Heart left ventricle (tissue), 16 donors: ENCODE measurements around the gene INTS11. TPM values are rescaled to one million over a fixed set of nuclear protein-coding genes. Genes with fewer than 3 reads are reported as not detected.

Experiments
- ATAC-seq, 4 donors: fragments of 200-7000 bp; cut with Tn5 transposase; one replicate each; pipeline ENCODE4 v1.9.1; 2020 to 2022; ENCODE audit warnings: moderate library complexity in 4 of 4, mild to moderate bottlenecking in 3 of 4, moderate number of reproducible peaks in 1 of 4
- DNase-seq, 5 donors: peaks; one replicate each; pipeline ENCODE4 v3.0.0-alpha.2; 2020
- H3K27ac ChIP-seq, 12 donors: fragments of 200-600 bp; sonication (generic) in 4 of 12; one replicate each; pipeline versions ENCODE4 v1.5.0 to v1.8.0; 2016 to 2022; ENCODE audit warnings: mild to moderate bottlenecking in 2 of 12
- H3K27me3 ChIP-seq, 9 donors: fragments of 200-600 bp; sonication (generic) in 2 of 9; one replicate each; pipeline versions ENCODE4 v1.5.1 to v1.8.0; 2016 to 2022; ENCODE audit warnings: mild to moderate bottlenecking in 3 of 9
- H3K36me3 ChIP-seq, 9 donors: fragments of 200-600 bp; sonication (generic) in 2 of 9; one replicate each; pipeline versions ENCODE4 v1.5.0 to v1.8.0; 2018 to 2022; ENCODE audit warnings: mild to moderate bottlenecking in 2 of 9
- H3K4me1 ChIP-seq, 12 donors: fragments of 200-600 bp; sonication (generic) in 4 of 12; one replicate each; pipeline versions ENCODE4 v1.5.0 to v1.8.0; 2016 to 2022; ENCODE audit warnings: mild to moderate bottlenecking in 3 of 12
- H3K4me3 ChIP-seq, 12 donors: fragments of 200-600 bp; sonication (generic) in 4 of 12; one replicate each; pipeline versions ENCODE4 v1.5.0 to v1.8.0; 2017 to 2022; ENCODE audit warnings: mild to moderate bottlenecking in 9 of 12, moderate library complexity in 4 of 12
- H3K9me3 ChIP-seq, 12 donors: fragments of 200-600 bp; sonication (generic) in 4 of 12; one replicate each; pipeline versions ENCODE4 v1.5.0 to v1.8.0; 2016 to 2022; ENCODE audit warnings: mild to moderate bottlenecking in 1 of 12
- CTCF ChIP-seq, 12 donors: fragments of 200-600 bp; sonication (generic) in 4 of 12; IDR thresholded peaks; one replicate each; pipeline versions ENCODE4 v1.5.0 to v1.8.0; 2018 to 2022; ENCODE audit warnings: antibody characterized with exemption in 12 of 12, mild to moderate bottlenecking in 5 of 12
- POLR2A ChIP-seq, 2 donors: fragments of 450-650 bp; IDR thresholded peaks; one replicate each; pipeline ENCODE4 v1.6.1; 2017; ENCODE audit warnings: antibody characterized with exemption in 2 of 2, mild to moderate bottlenecking in 2 of 2, moderate library complexity in 2 of 2
- WGBS, 4 donors: extraction: QIAGEN DNeasy Blood & Tissue Kit in 2 of 4; methylation state at CpG; one replicate each; pipeline versions ENCODE4 v1.1.5 to v1.1.7; 2013 to 2018; 5-methylcytosine and 5-hydroxymethylcytosine counted together
- intact Hi-C, 10 donors: fragments of 100-400 bp; cut with DNase I; formaldehyde crosslinking; loops; one replicate each; pipeline versions ENCODE4 v1.11.1 to v1.14.2; 2022
- polyA plus RNA-seq, 2 donors: library from polyadenylated mRNA; stranded (reverse); fragments of 200-250 nt; gene quantifications; one replicate each; pipeline ENCODE4 v1.2.3, GENCODE V29; 2013
- total RNA-seq, 9 donors: library from RNA; depleted of rRNA in 2 of 9; stranded (reverse); fragments of >200 nt in 2 of 9; fragmentation: NEBNext Ultra II Directional in 3 of 9; extraction: Animal tissue kit (Norgen Biotek cat#: 25700) in 3 of 9; gene quantifications; one replicate each; pipeline versions ENCODE4 v1.1.0 to v1.2.4, GENCODE V29; 2016 to 2023
- donor health status: ischemic (EF 13 %, LVEDD 7.1; RV severe dilation, severe dysfunction).
- donor health status: healthy with polysubstance abuse.
- donor health status: DM: no; HTN: yes; CAD: no.
- donor health status: DM: no; HTN: no; CAD: no.
- donor health status: ischemic (EF 25% LVEDD 6.9; RV normal size, moderate dysfunction).
- donor health status: ischemic (EF 25% LVEDD 5.7; RV mildly dilated, moderate dysfunction).
- donor health status: healthy.
- donor health status: DM: yes; HTN: yes; CAD: no.
- donor health status: ischemic (EF 35%, LVEDD 5.7; RV mildly dilated, moderate dysfunction).
- donor health status: nonischemic (EF 11% LVEDD 7.7; RV severe dilation, severe dysfunction).
- donor health status: DM: yes; HTN: yes; CAD: no.
- donor health status: PGD.
- donor health status: ischemic (EF 29% LVEDD 5.4; RV normal size, mild dysfunction).
- donor health status: nonischemic (EF 23%, LVEDD 6.1; RV moderate dilation, normal function).

Gene INTS11
- total and polyA plus RNA-seq, 11 donors: 46.8 to 117 (median 70.7) TPM

- H3K27me3 ChIP-seq: no peaks in the 10 kb centered on the region
- H3K4me3 ChIP-seq: peak within 1 kb of the TSS; percentile 61 to 99 (median 94)
- TF ChIP-seq CTCF (IDR thresholded peaks at IDR 0.05) (peak in 5 of 12 donors; percentile 5 to 35 (median 24)), POLR2A (IDR thresholded peaks at IDR 0.05) (peak in 1 of 2 donors; percentile 67)
- ATAC-seq (peak; percentile 95 to 98 (median 97)), DNase-seq (peak; percentile 95 to 98 (median 96))
- intact Hi-C loops: loop anchor here in 3 of 10 donors (1.0 to 5.0 kb wide), 3 partner anchors 41 to 157 kb away; partner anchors contain the start of genes B3GALT6 (in 3 of the 3), SDF4 (in 3 of the 3) and C1orf159 (in 1 of the 3)
- 0 to 1% (median 0%) methylated on average over 11 to 105 of the region's 105 CpGs for WGBS, 4 donors
- H3K4me1 ChIP-seq: peaks cover 14 to 47% (median 38%) of the 10 kb centered on the region in 12 donors
- no peaks in the 10 kb centered on the region for H3K9me3 ChIP-seq
- peaks cover 0 to 10% (median under 1%) of the 10 kb centered on the region in 9 donors for H3K36me3 ChIP-seq
- H3K27ac ChIP-seq: peak within 1 kb of the TSS; percentile 41 to 96 (median 90)
These were observed 50.8 kb downstream of the INTS11 start, which contains the start of gene UBE2J2 for GRCh38 chr1:1273512-1274298. Gene UBE2J2 (minus strand): TSS chr1:1273854. CDS start chr1:1267992, 5,862 bp downstream.

DNA sequence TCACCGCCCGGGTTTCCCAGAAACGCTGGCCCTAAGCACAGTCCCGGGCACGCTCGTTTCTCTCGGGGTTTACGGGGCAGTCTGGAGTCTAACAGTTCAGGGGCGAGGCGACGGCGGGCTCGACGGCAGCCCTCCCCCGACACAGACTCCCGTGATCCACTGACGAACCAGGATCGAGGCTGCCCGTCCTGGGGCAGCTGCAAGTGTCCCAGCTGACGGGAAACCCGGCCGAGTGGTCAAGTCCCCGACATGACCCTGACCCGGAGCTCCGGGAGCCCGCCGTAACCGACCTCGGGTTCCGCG is 51.3 kb downstream of the INTS11 start:
- TF ChIP-seq POLR2A (IDR thresholded peaks at IDR 0.05) (no peak), CTCF (IDR thresholded peaks at IDR 0.05) (no peak)
- H3K4me1 ChIP-seq: peaks cover 14 to 49% (median 38%) of the 10 kb centered on the region in 12 donors

DNA sequence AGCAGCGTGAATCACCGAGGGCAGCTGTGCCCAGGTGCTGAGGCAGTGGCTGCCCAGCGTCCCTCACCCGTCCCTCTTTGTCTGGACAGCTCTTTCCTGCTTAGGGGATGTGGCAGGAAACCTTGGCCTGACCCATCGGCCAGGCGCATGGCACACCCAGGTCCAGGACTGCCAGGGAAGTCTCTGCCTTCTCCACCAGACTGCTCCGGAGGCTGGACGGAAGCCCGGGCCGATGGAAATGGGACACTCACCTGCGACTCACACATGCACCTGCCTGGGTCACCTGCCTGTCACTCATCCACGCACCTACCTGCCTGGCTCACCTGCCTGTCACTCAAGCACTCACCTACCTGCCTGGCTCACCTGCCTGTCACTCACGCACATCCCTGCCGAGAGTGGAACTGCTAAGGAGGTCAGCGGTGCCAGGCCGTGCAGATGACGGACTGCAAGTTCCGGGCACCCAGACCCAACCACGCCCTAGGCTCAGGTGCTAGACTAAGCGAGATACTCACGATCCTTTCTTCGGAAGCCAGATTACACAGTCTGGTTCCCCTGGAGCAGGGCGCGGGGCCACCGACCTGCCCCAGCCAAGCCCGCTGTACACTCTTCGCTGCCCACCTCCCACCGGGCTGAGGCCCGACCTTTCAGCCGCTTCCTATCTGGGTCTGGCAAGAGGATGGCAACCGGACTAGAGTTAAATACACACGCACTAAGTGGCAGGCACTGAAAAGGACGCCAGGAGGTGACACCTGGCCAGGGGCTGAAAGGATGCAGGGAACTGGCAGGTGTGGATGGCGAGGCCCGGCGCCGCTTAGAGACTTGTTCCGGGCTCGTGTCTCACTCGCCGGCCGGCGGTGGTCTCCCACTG is 51.9 kb downstream of the INTS11 start:
- TF ChIP-seq CTCF (IDR thresholded peaks at IDR 0.05): no peak
- TF ChIP-seq POLR2A (IDR thresholded peaks at IDR 0.05): no peak
- Histone ChIP-seq H3K9me3 (no peaks in the 10 kb centered on the region), H3K27me3 (no peaks in the 10 kb centered on the region), H3K4me3 (peak overlapping the region; percentile 61 to 99 (median 94)), H3K36me3 (peaks cover 0 to 20% (median 7%) of the 10 kb centered on the region in 9 donors), H3K27ac (peak overlapping the region in 10 of 12 donors; percentile 70 to 96 (median 88)), H3K4me1 (peaks cover 14 to 49% (median 38%) of the 10 kb centered on the region in 12 donors)
- no peak for ATAC-seq
- peak in 1 of 5 donors; percentile 64 for DNase-seq
- 28 to 36% (median 34%) methylated on average over 34 to 43 of the region's 43 CpGs for WGBS, 4 donors
- intact Hi-C loops: loop anchor here in 3 of 10 donors (1.0 to 5.0 kb wide), 3 partner anchors 40 to 156 kb away; partner anchors contain the start of genes B3GALT6 (in 3 of the 3), SDF4 (in 3 of the 3) and C1orf159 (in 1 of the 3)

More for the DNA sequence above, 51.3 kb downstream of the INTS11 start:
- H3K36me3 ChIP-seq: peaks cover 0 to 15% (median 4%) of the 10 kb centered on the region in 9 donors
- no peaks in the 10 kb centered on the region for H3K27me3 ChIP-seq
- H3K9me3 ChIP-seq: no peaks in the 10 kb centered on the region
- intact Hi-C loops: loop anchor here in 3 of 10 donors (1.0 to 5.0 kb wide), 3 partner anchors 40 to 157 kb away; partner anchors contain the start of genes B3GALT6 (in 3 of the 3), SDF4 (in 3 of the 3) and C1orf159 (in 1 of the 3)
- WGBS, 4 donors: 0% methylated on average over 7 to 31 of the region's 31 CpGs
- ATAC-seq (no peak), DNase-seq (peak in 1 of 5 donors; percentile 68)
- peak overlapping the region; percentile 41 to 96 (median 88) for H3K27ac ChIP-seq
- peak overlapping the region; percentile 61 to 99 (median 94) for H3K4me3 ChIP-seq
